ENCODE results near the gene TRAT1. TPM values are rescaled to one million over a fixed set of nuclear protein-coding genes. Genes with fewer than 3 reads are reported as not detected.

TRAT1 gene
- total and polyA plus RNA-seq, 2 of the 13 experiments (the other 11 are each of a cell fraction or from before 2014, with no cell fraction given): not detected

DNA sequence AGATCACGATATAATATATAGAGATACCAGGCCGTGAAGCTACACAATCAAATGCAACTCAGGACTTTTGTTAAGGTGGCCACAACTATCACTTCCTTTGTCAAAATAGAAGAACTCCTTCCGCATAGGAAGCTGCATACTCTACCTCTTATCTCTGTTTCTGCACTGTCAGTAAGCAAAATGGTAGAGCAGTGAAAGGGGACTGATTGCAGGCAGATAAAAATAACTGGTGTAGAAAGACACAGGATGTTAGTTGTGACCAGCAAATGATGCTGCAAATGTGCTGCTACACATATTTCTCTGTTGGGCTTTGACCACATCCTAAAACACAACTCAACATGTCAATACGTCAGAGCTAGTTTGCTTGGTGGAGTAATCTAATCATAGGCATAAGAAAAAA is 16.3 kb upstream of the TRAT1 start:
- Histone ChIP-seq H3K79me2 (ENCODE audit: insufficient read depth, low read length) (no peaks in the 10 kb centered on the region), H3K9me3 (ENCODE audit: low read length) (no peaks in the 10 kb centered on the region), H3K9ac (ENCODE audit: insufficient read depth, low read depth, low read length) (no peak overlapping the region), H3K4me2 (ENCODE audit: low read depth, low read length) (no peak overlapping the region), H3K36me3 (replicated peaks in 1 of 2; ENCODE audit: control insufficient read depth in 1 of 2, insufficient read depth in 2 of 2, low read length in 2 of 2) (no peaks in the 10 kb centered on the region), H3K27ac (ENCODE audit: extremely low read length, insufficient read depth, low read length) (no peak overlapping the region), H4K20me1 (ENCODE audit: insufficient read depth, low read length) (no peaks in the 10 kb centered on the region), H3K4me1 (ENCODE audit: insufficient read depth, low read length) (no peaks in the 10 kb centered on the region), H3K27me3 (ENCODE audit: control insufficient read depth in 1 of 2, insufficient read depth in 2 of 2, low read length in 2 of 2) (no peaks in the 10 kb centered on the region), H2AFZ (ENCODE audit: low read length) (no peak overlapping the region), H3K4me3 (replicated peaks in 1 of 3; ENCODE audit: insufficient read depth in 1 of 3, low read depth in 2 of 3, low read length in 3 of 3) (no peak overlapping the region)
- WGBS (ENCODE audit: low lambda C conversion rate): 13% methylated on average over 4 of the region's 4 CpGs
- intact Hi-C loops (cut with micrococcal nuclease; ENCODE audit: unreplicated experiment) (no loop called here), in situ Hi-C loops (cut with HindIII; ENCODE audit: extremely low pct_ligation_motif_present, low pct_unique_long_range_greater_than_20kb) (no loop called here)
- CTCF ChIA-PET (ENCODE audit: low intra/inter-chr PET ratio, low total read pairs): no interaction called here
- ATAC-seq (no peak), DNase-seq (ENCODE audit: low spot score) (no peak), FAIRE-seq (no peak)
- no TSS peak for BruUV-seq (replicated peaks)
- TF ChIP-seq ZNF749 (CRISPR knock-in tag; IDR thresholded peaks at IDR 0.05; ENCODE audit: borderline replicate concordance): no peak
- TF ChIP-seq, protein P1, sequence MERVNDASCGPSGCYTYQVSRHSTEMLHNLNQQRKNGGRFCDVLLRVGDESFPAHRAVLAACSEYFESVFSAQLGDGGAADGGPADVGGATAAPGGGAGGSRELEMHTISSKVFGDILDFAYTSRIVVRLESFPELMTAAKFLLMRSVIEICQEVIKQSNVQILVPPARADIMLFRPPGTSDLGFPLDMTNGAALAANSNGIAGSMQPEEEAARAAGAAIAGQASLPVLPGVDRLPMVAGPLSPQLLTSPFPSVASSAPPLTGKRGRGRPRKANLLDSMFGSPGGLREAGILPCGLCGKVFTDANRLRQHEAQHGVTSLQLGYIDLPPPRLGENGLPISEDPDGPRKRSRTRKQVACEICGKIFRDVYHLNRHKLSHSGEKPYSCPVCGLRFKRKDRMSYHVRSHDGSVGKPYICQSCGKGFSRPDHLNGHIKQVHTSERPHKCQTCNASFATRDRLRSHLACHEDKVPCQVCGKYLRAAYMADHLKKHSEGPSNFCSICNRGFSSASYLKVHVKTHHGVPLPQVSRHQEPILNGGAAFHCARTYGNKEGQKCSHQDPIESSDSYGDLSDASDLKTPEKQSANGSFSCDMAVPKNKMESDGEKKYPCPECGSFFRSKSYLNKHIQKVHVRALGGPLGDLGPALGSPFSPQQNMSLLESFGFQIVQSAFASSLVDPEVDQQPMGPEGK (CRISPR knock-in tag; IDR thresholded peaks at IDR 0.05): no peak
- TF ChIP-seq, protein P2, sequence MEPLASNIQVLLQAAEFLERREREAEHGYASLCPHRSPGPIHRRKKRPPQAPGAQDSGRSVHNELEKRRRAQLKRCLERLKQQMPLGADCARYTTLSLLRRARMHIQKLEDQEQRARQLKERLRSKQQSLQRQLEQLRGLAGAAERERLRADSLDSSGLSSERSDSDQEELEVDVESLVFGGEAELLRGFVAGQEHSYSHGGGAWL (CRISPR knock-in tag; IDR thresholded peaks at IDR 0.05): no peak
- no peak for TF ChIP-seq HOXA5 (CRISPR knock-in tag; IDR thresholded peaks at IDR 0.05)
- TF ChIP-seq, protein P3, sequence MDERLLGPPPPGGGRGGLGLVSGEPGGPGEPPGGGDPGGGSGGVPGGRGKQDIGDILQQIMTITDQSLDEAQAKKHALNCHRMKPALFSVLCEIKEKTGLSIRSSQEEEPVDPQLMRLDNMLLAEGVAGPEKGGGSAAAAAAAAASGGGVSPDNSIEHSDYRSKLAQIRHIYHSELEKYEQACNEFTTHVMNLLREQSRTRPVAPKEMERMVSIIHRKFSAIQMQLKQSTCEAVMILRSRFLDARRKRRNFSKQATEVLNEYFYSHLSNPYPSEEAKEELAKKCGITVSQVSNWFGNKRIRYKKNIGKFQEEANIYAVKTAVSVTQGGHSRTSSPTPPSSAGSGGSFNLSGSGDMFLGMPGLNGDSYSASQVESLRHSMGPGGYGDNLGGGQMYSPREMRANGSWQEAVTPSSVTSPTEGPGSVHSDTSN (CRISPR knock-in tag; IDR thresholded peaks at IDR 0.05): no peak
- POLR2A ChIA-PET: no interaction called here
